CD4-positive, alpha-beta T cell (primary cell): Measurements from ENCODE around the gene TTYH3. TPM values are rescaled to one million over a fixed set of nuclear protein-coding genes. Genes with fewer than 3 reads are reported as not detected.
"Not testable (repeated sequence)": the region's sequence is repeated elsewhere in the genome, so short reads cannot be mapped to it uniquely, and the experiment has no call there.

Experiments
- ATAC-seq: fragments of 200-7000 bp; cut with Tn5 transposase; one replicate; pipeline ENCODE4 v1.10.0; 2022; ENCODE audit warnings: mild to moderate bottlenecking; ENCODE audit not compliant: poor library complexity
- CTCF ChIA-PET: fragments of 350-600 bp; sonication (Branson Sonifier 250); formaldehyde crosslinking; loops from one replicate; lab custom pipeline; 2021; ENCODE audit warnings: antibody characterized with exemption, inconsistent platforms; lab: Charles Lee
- POLR2A ChIA-PET: fragments of 350-600 bp; sonication (Branson Sonifier 250); formaldehyde crosslinking; loops from one replicate; lab custom pipeline; 2021; ENCODE audit warnings: antibody characterized with exemption, inconsistent platforms; lab: Charles Lee
- DNase-seq, 14 experiments: peaks; one replicate each; pipeline ENCODE4 v3.0.0-alpha.2; 2013 to 2020; ENCODE audit warnings: mixed read lengths in 2 of 14
- H3K27ac ChIP-seq, 2 donors: one replicate each; pipeline versions ENCODE4 v1.5.1 to v1.7.0; 2013; ENCODE audit warnings: low read length in 2 of 2, low read depth in 1 of 2, mild to moderate bottlenecking in 1 of 2
- H3K27me3 ChIP-seq, 2 experiments: 1 replicate in 1 of 2; 2 replicates in 1 of 2; pipeline versions ENCODE4 v1.6.1 to v1.7.0; 2013; ENCODE audit warnings: low read length in 2 of 2, control low read depth in 1 of 2, mild to moderate bottlenecking in 1 of 2, moderate library complexity in 1 of 2; ENCODE audit not compliant: insufficient read depth in 2 of 2, control insufficient read depth in 1 of 2
- H3K36me3 ChIP-seq: one replicate; pipeline ENCODE4 v1.6.1; 2013; ENCODE audit warnings: low read length, control low read depth; ENCODE audit not compliant: insufficient read depth
- H3K4me1 ChIP-seq: one replicate; pipeline ENCODE4 v1.6.1; 2013; ENCODE audit warnings: low read length, control low read depth; ENCODE audit not compliant: insufficient read depth
- H3K4me3 ChIP-seq: one replicate; pipeline ENCODE4 v1.5.1; 2013; ENCODE audit warnings: mild to moderate bottlenecking, low read length, moderate library complexity
- H3K9me3 ChIP-seq, 2 experiments: 1 replicate in 1 of 2; 2 replicates in 1 of 2; pipeline versions ENCODE4 v1.6.1 to v1.7.0; 2013; ENCODE audit warnings: low read length in 2 of 2, mild to moderate bottlenecking in 2 of 2, control low read depth in 1 of 2, moderate library complexity in 1 of 2; ENCODE audit not compliant: control insufficient read depth in 1 of 2, insufficient read depth in 1 of 2
- H3K27ac Mint-ChIP-seq: one replicate; pipeline ENCODE4 v1.8.0; 2020; ENCODE audit warnings: mixed read lengths
- H3K27me3 Mint-ChIP-seq: one replicate; pipeline ENCODE4 v1.8.0; 2021; ENCODE audit warnings: mixed read lengths
- H3K36me3 Mint-ChIP-seq: one replicate; pipeline ENCODE4 v1.8.0; 2021; ENCODE audit warnings: low read depth, mixed read lengths
- H3K4me1 Mint-ChIP-seq: one replicate; pipeline ENCODE4 v1.8.0; 2021; ENCODE audit warnings: low read depth, mixed read lengths
- H3K4me3 Mint-ChIP-seq: one replicate; pipeline ENCODE4 v1.8.0; 2020; ENCODE audit warnings: mild to moderate bottlenecking, mixed read lengths
- H3K9me3 Mint-ChIP-seq: one replicate; pipeline ENCODE4 v1.8.0; 2020; ENCODE audit warnings: mixed read lengths
- intact Hi-C, 2 experiments: fragments of 100-400 bp; cut with DNase I in 1 of 2; cut with micrococcal nuclease in 1 of 2; formaldehyde crosslinking; loops; one replicate each; pipeline versions ENCODE4 v1.15.1 to v1.9.0; 2023 to 2025; cut with DNase I, micrococcal nuclease
- total RNA-seq, 174 experiments: library from RNA in 2 of 174; stranded (reverse) in 2 of 174; gene quantifications; one replicate each; pipeline ENCODE4 v1.2.3 and lab custom pipeline; 2021 to 2026
- TF ChIP-seq, protein P1 (sequence below): fragments of 200-600 bp; IDR thresholded peaks from one replicate; pipeline ENCODE4 v1.8.0; 2022; ENCODE audit warnings: antibody characterized with exemption, mild to moderate bottlenecking

Gene TTYH3
- total RNA-seq, 2 experiments from 2014 or later, result 7.9 to 9.3 TPM

DNA sequence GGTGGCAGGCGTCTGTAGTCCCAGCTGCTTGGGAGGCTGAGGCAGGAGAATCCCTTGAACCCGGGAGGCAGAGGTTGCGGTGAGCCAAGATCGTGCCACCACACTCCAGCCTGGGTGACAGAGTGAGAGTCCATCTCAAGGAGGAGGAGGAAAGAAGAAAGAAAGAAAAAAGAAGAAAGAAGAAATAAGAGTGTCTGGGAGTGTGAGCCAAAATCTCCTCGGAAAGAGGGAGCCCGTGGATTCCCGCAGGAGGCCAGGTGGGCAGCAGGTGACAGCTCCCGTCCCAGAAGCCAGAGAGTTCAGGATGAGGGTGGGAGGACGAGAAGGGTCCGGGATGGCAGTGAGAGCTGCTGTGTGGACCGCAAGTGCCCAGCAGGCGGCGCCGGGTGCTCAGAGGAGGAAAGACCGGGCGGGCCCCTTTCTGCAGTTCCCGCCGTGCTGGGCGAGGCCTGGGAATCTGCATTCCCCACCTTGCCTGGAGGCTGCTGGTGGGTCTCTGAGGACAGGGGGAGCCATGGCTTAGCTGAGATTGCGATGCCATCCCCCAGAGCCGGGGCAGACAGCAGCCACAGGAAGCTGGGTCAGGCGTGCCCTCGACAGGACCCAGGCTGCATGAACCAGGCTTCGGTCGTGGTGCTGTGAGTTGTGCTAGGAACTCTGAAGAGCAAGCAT is 39.1 kb downstream of the TTYH3 start:
- no peaks in the 10 kb centered on the region for H3K9me3 Mint-ChIP-seq
- intact Hi-C loops, result loop anchor here (1.0 kb wide), 1 partner anchor 38 kb away; no protein-coding TSS in a partner anchor
- ATAC-seq (peak; percentile 91), DNase-seq (peak; percentile 48 to 82 (median 62))
- peaks cover 12% of the 10 kb centered on the region for H3K27me3 Mint-ChIP-seq
- no peaks in the 10 kb centered on the region for H3K36me3 Mint-ChIP-seq
- TF ChIP-seq, protein P1, sequence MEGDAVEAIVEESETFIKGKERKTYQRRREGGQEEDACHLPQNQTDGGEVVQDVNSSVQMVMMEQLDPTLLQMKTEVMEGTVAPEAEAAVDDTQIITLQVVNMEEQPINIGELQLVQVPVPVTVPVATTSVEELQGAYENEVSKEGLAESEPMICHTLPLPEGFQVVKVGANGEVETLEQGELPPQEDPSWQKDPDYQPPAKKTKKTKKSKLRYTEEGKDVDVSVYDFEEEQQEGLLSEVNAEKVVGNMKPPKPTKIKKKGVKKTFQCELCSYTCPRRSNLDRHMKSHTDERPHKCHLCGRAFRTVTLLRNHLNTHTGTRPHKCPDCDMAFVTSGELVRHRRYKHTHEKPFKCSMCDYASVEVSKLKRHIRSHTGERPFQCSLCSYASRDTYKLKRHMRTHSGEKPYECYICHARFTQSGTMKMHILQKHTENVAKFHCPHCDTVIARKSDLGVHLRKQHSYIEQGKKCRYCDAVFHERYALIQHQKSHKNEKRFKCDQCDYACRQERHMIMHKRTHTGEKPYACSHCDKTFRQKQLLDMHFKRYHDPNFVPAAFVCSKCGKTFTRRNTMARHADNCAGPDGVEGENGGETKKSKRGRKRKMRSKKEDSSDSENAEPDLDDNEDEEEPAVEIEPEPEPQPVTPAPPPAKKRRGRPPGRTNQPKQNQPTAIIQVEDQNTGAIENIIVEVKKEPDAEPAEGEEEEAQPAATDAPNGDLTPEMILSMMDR, result peak; percentile 85
- H3K27ac ChIP-seq, result no peak overlapping the region
- ChIA-PET POLR2A (interaction anchor here (1.1 to 1.5 kb wide), 3 partner anchors 28 to 50 kb away, joined by 3 to 9 read pairs (median 5); no protein-coding TSS in a partner anchor), CTCF (interaction anchor here (0.7 to 1.8 kb wide), 14 partner anchors 9 to 315 kb away, joined by 3 to 47 read pairs (median 4); no protein-coding TSS in a partner anchor)
- H3K9me3 ChIP-seq, result peaks cover 0 to 9% of the 10 kb centered on the region in 2 experiments
- H3K27ac Mint-ChIP-seq, result no peak overlapping the region
- H3K4me1 ChIP-seq, result peaks cover 7% of the 10 kb centered on the region
- H3K4me1 Mint-ChIP-seq, result peaks cover 7% of the 10 kb centered on the region
- peaks cover 3 to 7% of the 10 kb centered on the region in 2 experiments for H3K27me3 ChIP-seq
- H3K36me3 ChIP-seq, result no peaks in the 10 kb centered on the region
- H3K4me3 Mint-ChIP-seq, result no peak overlapping the region
- H3K4me3 ChIP-seq, result no peak overlapping the region

DNA sequence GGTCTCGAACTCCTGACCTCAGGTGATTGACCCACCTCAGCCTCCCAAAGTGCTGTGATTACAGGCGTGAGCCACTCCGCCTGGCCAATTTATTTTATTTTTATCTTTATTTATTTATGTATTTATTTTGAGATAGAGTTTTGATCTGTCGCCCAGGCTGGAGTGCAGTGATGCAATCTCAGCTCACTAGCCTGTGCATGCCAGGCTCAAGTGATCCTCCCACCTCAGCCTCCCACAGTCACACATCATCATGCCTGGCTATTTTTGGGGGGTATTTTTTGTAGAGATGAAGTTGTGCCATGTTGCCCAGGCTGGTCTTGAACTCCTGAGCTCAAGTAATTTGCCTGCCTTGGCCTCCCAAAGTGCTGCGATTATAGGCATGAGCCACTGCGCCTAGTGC is 41.4 kb downstream of the TTYH3 start:
- H3K4me3 ChIP-seq, ATAC-seq, H3K4me3 Mint-ChIP-seq, H3K27ac Mint-ChIP-seq, H3K36me3 ChIP-seq, intact Hi-C loops, DNase-seq, H3K9me3 ChIP-seq, H3K27ac ChIP-seq, H3K36me3 Mint-ChIP-seq, CTCF ChIA-PET, H3K27me3 ChIP-seq, H3K27me3 Mint-ChIP-seq, H3K9me3 Mint-ChIP-seq, H3K4me1 ChIP-seq, H3K4me1 Mint-ChIP-seq: not testable (repeated sequence)
- POLR2A ChIA-PET, result interaction anchor here (0.7 kb wide), 1 partner anchor 1375 kb away, joined by 3 read pairs; no protein-coding TSS in a partner anchor

DNA sequence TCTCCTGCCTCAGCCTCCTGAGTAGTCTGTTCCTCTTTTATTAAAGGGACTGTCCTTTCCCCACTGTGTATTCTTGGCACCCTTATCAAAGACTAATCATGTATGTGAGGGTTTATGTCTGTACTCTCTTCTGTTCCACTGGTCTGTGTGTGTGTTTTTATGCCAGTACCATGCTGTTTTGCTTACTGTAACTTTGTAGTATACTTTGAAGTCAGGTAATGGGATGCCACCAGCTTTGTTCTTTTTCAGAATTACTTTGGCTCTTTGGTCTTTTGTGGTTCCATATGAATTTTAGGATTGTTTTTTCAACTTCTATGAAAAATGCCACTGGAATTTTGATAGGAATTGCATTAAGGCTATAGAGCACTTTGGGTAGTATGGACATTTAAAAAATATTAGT is 42.1 kb downstream of the TTYH3 start:
- TF ChIP-seq, protein P1, result no peak
- H3K9me3 ChIP-seq, result no peaks in the 10 kb centered on the region
- no peak overlapping the region for H3K4me3 Mint-ChIP-seq

More for the DNA sequence above, 42.1 kb downstream of the TTYH3 start:
- ChIA-PET CTCF (no interaction called here), POLR2A (no interaction called here)
- Histone ChIP-seq H3K27ac (no peak overlapping the region), H3K4me3 (no peak overlapping the region), H3K27me3 (no peaks in the 10 kb centered on the region), H3K4me1 (peaks cover 7% of the 10 kb centered on the region), H3K36me3 (no peaks in the 10 kb centered on the region)
- Mint-ChIP-seq H3K27ac (no peak overlapping the region), H3K27me3 (peaks cover 8% of the 10 kb centered on the region), H3K9me3 (no peaks in the 10 kb centered on the region), H3K4me1 (peaks cover 7% of the 10 kb centered on the region), H3K36me3 (no peaks in the 10 kb centered on the region)
- intact Hi-C loops, result no loop called here
- DNase-seq, result no peak
- ATAC-seq, result no peak
